Neural progenitor cell (in vitro differentiated cells): Measurements from ENCODE around the gene BMP4.

Source experiments
- CTCF ChIP-seq: fragments of 200-600 bp; sonication (generic); IDR thresholded peaks from 2 replicates; pipeline ENCODE4 v1.5.1; 2017; ENCODE audit warnings: antibody characterized with exemption, mild to moderate bottlenecking
- EZH2 ChIP-seq: fragments of 200-600 bp; sonication (generic); IDR thresholded peaks from 2 replicates; pipeline ENCODE4 v1.6.1; 2017; ENCODE audit warnings: antibody characterized with exemption, mild to moderate bottlenecking, moderate library complexity

- TF ChIP-seq CTCF (no peak), EZH2 (no peak)
Observed at GRCh38 chr14:54003064-54003463, 46.4 kb upstream of the BMP4 start.
